GM18511 (cell line): ENCODE measurements around the gene ACAD9.
"Not testable (repeated sequence)": the region's sequence is repeated elsewhere in the genome, so short reads cannot be mapped to it uniquely, and the experiment has no call there.

ENCODE experiments used
- ATAC-seq: cut with Tn5 transposase; IDR thresholded peaks from one replicate; pipeline ENCODE4 v1.9.1; 2021; ENCODE audit warnings: mild to moderate bottlenecking, moderate library complexity; ENCODE audit not compliant: unreplicated experiment

Gene ACAD9

DNA sequence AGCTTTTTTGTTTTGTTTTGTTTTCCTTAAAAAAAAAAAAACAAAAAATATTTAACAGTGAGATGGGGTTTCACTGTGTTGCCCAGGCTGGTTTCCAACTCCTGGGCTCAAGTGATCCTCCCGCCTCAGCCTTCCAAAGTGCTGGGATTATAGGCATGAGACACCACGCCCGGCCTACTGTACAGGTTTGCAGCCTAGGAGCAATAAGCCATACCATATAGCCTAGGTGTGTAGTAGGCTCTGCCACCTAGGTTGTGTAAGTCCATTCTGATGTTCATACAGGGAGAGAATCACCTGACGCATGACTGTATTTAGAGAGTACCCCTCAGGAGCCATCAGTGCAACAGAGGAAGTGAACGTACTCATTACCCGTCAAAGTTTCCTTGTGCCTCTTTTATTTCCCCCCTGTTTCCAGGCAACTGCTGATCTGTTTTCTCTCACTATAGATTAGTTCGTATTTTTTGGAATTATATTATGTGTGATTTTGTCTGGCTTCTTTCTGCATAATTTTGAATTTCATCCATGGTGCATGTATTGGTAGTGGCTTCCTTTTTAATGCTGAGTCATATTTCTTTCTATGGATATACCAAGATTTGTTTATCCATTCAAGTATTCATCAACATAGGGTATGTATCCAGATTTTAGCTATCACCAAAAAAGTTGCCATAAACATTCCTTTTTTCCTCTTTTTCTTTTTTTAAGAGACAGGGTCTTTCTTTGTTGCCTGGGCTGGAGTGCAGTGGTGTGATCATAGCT, 9.9 kb downstream of the ACAD9 start:
- ATAC-seq, result no peak

DNA sequence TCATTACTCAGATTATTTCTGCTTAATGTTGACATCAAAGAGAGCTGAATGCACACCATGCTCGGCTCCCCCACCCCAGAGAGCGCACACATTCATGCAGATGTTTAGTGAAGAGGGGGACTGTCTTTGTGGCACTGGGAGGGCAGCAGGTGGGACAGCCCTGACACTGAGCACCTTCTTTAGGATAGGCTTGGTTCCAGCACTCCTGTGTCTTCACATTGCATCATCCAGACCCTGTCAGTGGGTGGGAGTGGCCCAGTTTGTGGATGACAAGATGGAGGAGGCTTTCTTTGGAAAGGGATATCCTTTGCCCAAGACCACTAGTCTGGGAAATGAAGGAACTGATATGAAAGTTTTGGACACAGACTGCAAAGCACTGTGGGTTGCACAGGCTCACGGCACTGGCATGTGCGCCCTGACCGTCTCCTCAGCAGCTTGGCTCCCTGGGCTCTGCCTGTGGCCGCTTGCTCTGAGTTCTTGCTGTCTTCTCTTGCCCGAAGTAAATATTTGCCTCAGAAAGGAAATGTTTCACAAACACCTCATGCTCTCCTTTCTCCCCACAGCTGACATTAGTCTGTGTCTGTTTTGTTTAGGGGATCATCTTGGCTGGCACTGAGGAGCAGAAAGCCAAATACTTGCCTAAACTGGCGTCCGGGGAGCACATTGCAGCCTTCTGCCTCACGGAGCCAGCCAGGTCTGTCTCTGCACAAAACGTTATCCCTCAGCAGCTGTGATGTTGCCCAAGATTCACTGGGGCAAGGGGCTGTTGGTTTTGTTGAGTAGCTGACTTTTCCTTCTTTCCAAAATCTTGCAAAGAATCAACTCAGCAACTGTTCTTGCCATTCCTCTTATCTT, 16.6 kb downstream of the ACAD9 start:
- ATAC-seq, result no peak

DNA sequence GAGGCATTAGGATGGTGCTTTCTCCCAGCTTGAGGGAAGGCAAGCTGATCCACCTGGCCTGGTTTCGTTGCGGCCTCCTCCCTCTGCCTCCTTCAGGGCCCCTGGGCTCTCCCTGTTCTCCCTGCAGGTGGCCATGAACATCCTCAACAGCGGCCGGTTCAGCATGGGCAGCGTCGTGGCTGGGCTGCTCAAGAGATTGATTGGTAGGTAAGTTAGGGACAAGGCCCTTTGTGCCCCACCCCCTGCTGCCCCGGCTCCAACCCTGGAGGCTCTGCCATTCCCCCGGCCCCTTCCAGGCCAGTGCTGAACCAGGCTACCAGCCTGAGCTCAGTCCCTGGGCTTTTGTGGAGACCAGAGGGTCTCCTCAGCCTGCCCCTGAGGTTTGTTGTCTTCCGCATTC, 23.0 kb downstream of the ACAD9 start:
- ATAC-seq, result no peak

DNA sequence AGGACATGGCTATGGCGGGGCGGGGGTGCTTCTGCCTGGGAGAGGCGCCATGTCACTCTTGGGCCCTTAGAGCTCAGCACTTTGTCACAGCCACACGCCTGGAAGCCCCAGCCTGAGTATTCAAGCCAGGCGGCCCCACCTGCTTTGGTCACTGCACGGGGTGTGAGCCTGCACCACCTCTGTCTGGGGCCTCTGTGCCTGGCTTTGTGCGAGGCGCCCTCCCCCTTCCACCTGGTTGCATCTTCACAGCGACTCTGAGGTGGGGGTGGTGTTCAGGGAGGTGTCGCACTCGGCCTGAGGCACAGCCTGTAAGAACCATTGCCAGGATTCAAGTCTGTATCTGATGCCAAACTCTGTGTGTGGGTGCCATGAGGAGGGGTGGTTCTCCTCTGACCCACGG, 24.1 kb downstream of the ACAD9 start:
- no peak for ATAC-seq

DNA sequence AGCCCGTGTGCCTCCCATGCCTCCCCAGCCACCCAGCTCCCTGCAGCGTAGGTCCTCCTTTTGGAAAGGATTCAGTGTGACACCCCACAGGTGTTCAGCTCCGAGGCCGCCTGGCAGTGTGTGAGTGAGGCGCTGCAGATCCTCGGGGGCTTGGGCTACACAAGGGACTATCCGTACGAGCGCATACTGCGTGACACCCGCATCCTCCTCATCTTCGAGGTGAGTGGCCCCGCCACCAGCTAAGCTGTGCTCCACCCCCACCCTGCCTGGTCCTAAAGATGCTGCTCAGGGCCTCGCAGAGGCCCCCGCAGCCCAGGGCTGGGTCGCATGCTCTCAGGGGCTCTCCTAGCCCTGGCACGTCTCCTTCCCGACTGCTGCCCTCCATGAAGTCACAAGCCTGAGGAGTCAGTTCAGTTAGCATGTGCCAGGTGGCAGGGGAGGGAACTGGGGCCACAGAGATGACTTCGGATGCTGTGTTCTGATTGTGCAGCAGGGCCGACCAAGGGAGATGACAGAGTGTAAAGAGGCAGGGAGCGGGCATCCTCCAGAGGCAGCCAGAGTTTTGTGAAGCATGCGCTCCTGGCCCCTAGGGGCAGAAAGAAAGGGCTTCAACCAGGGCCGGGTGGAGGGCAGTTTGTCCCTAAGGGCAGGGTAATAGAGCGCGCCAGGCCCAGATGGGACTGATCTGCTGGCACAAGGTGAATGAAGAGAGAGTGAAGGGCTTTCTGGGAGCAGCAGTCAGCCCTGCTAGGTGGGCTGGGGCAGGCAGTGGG, 26.8 kb downstream of the ACAD9 start:
- no peak for ATAC-seq

DNA sequence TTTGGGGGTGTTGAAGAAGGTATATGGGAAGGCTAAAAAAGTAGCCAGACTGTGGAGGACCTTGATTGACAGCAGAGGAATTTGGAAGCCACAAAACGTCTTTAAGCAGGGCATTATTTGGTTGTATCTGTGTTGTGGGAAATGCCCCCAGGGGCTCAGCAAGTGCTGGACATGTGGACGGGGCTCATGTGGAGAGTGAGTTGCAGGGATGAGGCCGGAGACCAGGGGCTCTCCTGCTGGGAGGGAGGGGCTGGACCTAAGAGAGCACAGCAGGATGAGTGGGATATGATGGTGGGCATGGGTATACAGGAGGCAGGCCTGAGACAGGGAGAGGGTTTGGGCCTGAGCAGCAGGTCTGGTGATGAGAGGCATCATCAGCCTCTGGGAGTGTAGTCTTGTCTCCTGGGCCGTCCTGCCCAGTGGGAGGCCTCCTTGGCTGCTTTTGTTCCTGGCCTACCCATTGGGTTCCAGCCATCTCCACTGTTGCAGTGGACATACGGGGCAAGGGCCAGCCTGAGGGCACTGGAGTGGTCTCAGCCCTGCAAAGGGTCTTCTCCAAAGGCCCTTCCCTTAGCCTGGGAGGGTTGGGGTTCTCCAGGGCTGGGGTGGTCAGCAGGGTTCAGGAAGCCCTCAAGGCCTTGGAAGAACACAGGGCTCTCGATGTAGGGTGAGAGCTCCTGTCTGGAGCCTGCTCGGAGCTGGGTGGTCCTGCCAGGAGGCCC, 27.5 kb downstream of the ACAD9 start:
- ATAC-seq, result no peak

DNA sequence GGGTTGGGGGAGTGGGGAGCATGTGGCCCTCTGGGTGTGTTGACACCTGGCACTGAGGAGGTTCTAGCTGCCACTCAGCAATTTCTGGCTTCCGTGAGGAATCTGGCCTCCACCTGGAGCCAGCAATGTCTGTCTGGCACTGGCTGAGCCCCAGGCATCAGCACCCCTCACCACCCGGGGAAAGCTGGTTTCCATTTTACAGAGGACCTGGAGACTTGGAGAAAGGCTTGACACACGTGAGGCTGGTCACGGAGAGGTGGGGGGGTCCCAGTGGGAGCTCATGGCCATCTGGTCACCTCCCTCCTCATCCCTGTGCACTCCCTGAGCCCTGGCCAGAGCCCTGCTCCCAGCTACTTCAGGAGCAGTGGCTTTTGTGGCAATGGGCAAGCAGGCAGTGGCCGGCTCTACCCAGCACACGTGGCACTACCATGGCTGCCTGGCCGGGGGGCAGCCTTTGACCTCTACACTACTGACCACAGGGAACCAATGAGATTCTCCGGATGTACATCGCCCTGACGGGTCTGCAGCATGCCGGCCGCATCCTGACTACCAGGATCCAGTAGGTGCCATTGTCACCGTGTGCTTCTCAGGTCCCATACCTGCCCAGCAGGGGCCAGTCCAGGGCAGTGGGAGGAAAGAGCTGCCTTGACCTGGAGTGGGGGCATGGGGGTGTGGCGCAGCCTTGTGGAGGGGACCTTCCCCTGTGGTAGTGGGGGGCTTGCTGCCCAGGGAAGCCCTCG, 28.5 kb downstream of the ACAD9 start:
- no peak for ATAC-seq

DNA sequence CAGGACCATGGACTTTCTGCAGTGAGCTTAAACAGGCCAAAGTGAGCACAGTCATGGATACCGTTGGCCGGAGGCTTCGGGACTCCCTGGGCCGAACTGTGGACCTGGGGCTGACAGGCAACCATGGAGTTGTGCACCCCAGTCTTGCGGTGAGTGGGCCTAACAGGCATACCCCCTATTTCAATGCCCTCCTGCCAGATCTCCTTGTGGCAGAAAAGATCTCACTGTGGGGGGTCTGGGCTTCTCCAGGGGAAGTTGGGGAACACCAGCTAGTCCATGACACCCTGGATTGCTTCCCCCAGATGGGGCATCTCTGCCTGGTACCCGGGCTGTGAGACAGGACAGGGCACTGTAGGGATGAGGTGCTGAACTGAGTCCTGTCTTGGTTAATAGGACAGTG, 29.5 kb downstream of the ACAD9 start:
- no peak for ATAC-seq

DNA sequence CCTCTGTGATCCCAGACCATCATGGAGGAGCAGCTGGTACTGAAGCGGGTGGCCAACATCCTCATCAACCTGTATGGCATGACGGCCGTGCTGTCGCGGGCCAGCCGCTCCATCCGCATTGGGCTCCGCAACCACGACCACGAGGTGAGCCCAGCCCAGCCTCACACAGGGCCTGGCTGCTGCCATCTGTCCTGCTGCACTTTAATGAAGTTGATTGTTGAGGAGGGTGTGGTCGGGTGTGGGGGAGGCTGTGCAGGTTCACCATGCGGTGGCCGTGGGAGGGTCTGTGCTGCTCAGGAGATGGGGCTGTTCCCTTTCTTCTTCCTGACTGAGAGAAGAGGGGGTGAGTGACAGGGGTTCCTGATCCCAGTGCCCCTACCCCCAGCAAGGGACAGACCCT, 30.6 kb downstream of the ACAD9 start:
- ATAC-seq, result no peak

DNA sequence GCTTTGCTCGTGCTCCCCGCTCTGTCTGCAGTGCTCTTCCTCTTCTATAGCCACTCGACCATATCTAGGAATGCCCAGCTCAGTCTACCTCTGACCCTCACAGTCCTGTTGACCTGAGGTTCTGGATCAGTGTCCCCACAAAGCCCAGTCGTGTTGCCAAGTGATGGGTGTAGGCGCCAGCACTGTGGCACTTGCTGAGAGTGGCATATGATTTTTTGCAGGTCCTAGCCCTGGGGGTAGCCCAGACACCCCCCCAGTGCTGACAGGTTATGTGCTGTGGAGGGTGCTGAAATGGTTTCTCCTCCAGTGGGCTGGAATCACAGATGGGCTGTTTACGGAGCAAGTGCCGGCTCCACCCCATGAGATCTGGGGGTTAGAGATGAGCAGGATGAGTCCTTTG, 32.5 kb downstream of the ACAD9 start:
- ATAC-seq, result no peak

DNA sequence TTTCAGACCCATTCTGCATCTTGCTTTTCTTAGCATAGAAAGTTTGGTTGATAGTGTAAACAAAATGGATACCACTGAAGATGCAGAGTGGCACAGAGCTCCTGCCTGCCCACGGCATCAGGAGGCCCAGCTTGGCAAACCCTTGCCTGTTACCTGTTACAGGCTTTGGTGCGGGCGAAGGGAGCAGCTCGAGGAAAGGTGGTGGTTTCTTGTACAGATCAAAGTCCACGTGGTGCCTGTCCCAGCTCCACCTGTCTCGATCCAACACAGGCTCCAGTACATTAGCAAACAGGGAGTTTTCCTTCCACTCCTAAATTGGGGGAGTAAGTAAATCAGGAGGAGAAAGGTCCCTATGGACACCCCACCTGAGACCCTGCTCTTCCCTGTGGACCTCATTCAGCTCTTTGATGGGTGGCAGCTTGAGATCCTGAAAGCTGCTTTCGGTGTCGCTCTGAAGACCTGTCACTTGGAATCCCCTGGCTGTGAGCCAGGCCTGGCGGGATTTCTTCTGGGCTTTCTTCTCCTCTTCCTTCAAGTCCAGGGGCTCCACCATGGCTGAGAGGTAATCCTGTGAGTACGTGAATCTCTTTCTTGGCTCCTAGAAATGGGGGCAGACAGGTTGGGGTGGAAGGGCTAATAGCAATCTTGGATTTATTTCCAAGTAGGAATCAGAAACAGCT, 35.7 kb downstream of the ACAD9 start:
- no peak for ATAC-seq

DNA sequence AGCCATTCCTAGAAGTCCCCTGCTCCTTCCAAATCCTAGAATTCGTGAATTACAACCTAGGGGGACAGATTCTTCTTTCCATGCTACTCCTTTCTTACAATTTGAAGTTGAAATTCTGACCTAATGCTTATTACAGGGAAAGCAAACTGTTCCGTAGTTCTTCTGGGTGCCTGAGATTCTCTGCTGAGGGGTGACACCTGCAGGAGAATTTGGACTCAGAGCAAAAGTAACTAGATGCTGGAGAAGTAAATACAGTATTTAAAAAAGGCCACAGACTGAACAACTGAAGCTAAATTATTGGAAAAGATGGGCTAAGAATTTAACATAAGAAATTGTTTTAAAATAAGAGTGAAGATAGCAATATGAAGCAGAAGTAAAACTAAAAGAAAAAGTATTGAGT, 37.9 kb downstream of the ACAD9 start:
- ATAC-seq, result no peak

DNA sequence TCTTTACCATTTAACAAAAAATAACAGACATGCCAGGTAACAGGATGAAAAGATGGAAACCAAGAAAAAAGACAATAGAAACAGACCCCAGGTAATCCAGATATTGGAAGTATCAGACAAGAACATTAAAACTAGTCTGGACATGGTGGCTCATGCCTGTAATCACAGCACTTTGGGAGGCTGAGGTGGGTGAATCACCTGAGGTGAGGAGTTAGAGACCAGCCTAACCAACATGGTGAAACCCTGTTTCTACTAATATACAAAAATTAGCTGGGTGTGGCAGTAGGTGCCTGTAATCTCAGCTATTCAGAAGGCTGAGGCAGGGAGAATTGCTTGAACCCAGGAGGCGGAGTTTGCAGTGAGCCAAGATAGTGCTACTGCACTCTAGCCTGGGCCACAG, 40.6 kb downstream of the ACAD9 start:
- ATAC-seq, result no peak

DNA sequence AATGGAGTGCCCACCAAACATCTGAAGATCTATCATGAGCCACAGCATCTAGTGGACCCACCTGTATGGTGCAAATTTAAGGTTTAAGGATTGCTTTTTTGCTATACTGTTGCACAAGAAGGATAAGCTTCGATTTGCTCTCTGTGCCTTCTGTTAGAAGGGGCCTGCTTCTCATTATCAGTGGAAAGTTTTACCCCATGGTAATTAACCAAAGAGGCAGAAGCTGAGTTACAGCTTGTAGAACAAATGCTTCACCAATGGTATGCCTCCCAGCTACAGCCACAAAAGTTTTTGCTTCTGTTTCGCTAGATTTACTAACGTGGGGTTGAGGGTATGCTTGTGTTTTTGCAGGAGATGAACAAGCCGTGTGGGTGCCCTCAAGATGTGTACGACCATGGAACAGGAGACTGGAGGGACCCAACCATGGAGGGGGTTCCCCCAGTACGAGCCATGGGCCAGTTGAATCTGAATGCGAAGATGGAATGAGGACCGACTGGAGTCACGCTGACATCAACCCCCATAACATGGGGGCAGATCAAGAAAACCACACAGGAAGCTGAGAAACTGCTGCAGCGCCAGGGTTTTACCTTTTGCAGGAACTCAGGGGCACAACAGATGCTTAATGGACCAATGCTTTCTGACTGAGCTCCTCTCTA, 43.5 kb downstream of the ACAD9 start:
- ATAC-seq, result no peak

DNA sequence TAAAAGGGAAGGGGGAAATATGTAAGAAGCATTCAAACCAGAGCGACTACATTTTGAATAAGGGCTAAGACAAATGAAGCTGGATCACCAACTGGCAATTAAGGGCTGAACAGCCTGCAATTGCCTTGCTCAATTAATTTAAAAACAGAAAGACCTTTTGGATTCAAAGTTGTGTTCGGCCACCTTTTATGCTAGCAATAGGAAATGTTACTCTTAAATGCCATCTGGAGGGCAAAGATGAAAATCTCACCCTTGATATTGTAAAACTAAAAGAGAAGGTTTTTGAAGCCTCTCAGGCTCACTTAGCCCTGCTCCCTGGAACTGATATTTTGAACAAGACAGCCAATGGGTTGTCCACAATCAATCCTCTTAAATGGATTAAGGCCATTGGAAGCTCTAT, 44.2 kb downstream of the ACAD9 start:
- no peak for ATAC-seq

DNA sequence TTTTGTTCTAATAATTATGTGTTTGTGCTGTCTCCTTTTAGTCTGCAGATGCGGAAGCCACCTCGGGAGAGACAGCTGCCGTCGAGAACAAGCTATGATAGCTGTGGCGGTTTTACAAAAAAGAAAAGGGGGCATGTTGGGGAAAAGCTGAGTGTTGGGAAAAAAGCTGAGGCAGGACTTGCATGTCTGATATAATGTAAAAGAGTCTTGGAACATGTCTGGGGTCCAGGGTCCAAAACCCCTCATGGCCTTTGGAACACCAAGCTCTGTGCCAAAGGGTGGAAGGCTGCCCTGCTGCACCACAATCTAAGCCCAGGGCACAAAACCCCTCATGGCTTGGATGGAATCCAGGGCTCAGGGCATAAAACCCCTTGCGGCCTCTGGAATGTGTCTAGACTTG, 44.6 kb downstream of the ACAD9 start:
- not testable (repeated sequence) for ATAC-seq

DNA sequence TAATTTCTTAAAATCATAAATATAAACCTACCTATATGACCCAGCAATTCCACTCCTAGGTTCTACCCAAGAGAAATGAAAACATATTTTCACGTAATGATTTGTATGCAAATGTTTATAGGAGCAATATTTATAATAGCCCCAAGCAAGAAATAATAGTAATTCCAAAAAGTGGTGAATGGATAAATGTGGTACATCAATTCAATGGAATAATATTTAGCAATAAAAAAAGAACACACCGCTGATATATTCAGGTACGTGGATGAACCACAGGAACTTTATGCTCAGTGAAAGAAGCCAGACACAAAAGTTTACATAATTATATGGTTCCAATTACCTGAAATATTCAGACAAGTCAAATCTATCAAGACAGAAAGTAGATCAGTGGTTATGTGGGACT, 49.9 kb downstream of the ACAD9 start:
- no peak for ATAC-seq

DNA sequence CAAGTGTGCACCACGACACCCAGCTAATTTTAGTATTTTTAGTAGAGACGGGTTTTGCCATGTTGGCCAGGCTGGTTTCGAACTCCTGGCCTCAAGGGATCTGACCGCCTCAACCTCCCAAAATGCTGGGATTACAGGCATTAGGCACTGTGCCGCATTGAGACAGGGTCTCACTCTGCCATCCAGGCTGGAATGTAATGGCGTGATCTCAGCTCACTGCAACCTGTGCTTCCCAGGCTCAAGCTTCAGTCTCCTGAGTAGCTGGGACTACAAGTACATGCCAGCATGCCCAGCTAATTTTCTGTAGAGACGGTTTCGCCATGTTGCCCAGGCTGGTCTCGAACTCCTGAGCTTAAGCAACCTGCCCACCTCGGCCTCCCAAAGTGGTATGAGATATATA, 51.6 kb downstream of the ACAD9 start:
- ATAC-seq, result no peak

DNA sequence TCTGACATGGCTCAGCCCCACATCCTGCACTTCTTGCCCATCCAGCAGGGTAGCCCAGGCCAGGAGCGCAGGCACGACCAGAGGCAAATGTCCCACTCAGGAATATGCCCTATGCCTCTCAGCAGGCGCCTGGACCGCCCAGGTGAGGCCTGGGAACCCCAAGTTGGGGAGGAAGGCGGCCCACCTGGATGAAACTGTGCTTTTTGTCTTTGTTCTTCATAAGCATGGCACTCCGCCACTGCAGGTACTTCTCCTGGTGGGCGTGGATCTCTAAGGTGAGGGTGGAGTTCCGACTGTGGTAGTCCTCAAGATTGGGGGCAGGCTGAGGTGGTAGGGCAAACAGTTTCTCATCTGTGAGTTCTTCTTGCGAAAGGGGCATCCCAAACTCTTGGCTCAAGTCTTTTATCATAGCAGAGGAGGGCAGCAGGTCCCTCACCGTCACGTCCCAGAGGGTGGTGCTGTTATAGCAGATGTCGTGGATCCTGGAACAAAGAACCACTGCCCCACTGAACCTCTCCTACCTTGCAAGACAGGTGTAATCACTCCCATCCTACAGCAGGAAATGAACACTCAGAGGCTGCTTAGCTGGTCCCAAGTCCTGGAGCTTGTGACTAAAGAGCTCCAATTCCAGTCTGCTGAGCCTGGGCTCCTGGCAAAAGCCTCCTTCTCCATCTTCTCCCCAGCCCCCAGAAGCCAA, 53.2 kb downstream of the ACAD9 start:
- no peak for ATAC-seq
